CD14-positive monocyte (primary cell): ENCODE measurements around the gene PDGFD. TPM values are rescaled to one million over a fixed set of nuclear protein-coding genes. Genes with fewer than 3 reads are reported as not detected.

Source experiments
- DNase-seq, 3 donors: peaks; one replicate each; pipeline ENCODE4 v3.0.0-alpha.2; 2011 to 2022
- H2AFZ ChIP-seq: 2 replicates; pipeline ENCODE4 v1.6.0; 2012; ENCODE audit warnings: mild to moderate bottlenecking, low read depth, low read length, inconsistent platforms; ENCODE audit not compliant: insufficient read depth, poor library complexity, severe bottlenecking
- H3K27ac ChIP-seq, 2 donors: 1 replicate in 1 of 2; 2 replicates in 1 of 2; pipeline ENCODE4 v1.5.1; 2012 to 2013; ENCODE audit warnings: low read length in 2 of 2, control low read depth in 1 of 2, inconsistent platforms in 1 of 2, low read depth in 1 of 2, mild to moderate bottlenecking in 1 of 2
- H3K27me3 ChIP-seq, 2 donors: one replicate each; pipeline versions ENCODE4 v1.6.0 to v1.6.1; 2011 to 2013; ENCODE audit warnings: low read length in 2 of 2; ENCODE audit not compliant: control insufficient read depth in 2 of 2, insufficient read depth in 2 of 2
- H3K36me3 ChIP-seq, 2 donors: replicated peaks in 1 of 2; 1 replicate in 1 of 2; 2 replicates in 1 of 2; pipeline versions ENCODE4 v1.5.1 to v1.6.1; 2012 to 2013; ENCODE audit warnings: low read length in 2 of 2, control low read depth in 1 of 2, inconsistent platforms in 1 of 2, mild to moderate bottlenecking in 1 of 2; ENCODE audit not compliant: insufficient read depth in 2 of 2, control insufficient read depth in 1 of 2
- H3K4me1 ChIP-seq, 2 donors: 1 replicate in 1 of 2; 2 replicates in 1 of 2; pipeline versions ENCODE4 v1.5.1 to v1.6.1; 2012 to 2013; ENCODE audit warnings: low read length in 2 of 2, control low read depth in 1 of 2, inconsistent platforms in 1 of 2, mild to moderate bottlenecking in 1 of 2, moderate library complexity in 1 of 2; ENCODE audit not compliant: insufficient read depth in 2 of 2, control insufficient read depth in 1 of 2
- H3K4me2 ChIP-seq: replicated peaks from 2 replicates; pipeline ENCODE3; 2012; ENCODE audit warnings: low read length, moderate library complexity, mild to moderate bottlenecking; ENCODE audit not compliant: poor library complexity, severe bottlenecking; ENCODE audit errors: extremely low read depth
- H3K4me3 ChIP-seq, 3 experiments: fragments of 200-600 bp in 1 of 3; sonication (generic) in 1 of 3; replicated peaks in 1 of 3; 1 replicate in 2 of 3; 2 replicates in 1 of 3; pipeline ENCODE4 v1.5.1; 2011 to 2013; ENCODE audit warnings: low read length in 3 of 3, mild to moderate bottlenecking in 3 of 3, control low read depth in 2 of 3, low read depth in 2 of 3, inconsistent platforms in 1 of 3, moderate library complexity in 1 of 3
- H3K79me2 ChIP-seq: 2 replicates; pipeline ENCODE4 v1.6.0; 2012; ENCODE audit warnings: mild to moderate bottlenecking, control low read depth, inconsistent platforms, low read length, moderate library complexity; ENCODE audit not compliant: insufficient read depth
- H3K9ac ChIP-seq: 2 replicates; pipeline ENCODE4 v1.6.0; 2017; ENCODE audit warnings: low read length, mild to moderate bottlenecking; ENCODE audit not compliant: insufficient read depth, poor library complexity, severe bottlenecking
- H3K9me3 ChIP-seq, 2 donors: replicated peaks in 1 of 2; 1 replicate in 1 of 2; 2 replicates in 1 of 2; pipeline versions ENCODE4 v1.5.1 to v1.6.1; 2012 to 2013; ENCODE audit warnings: low read length in 2 of 2, control low read depth in 1 of 2; ENCODE audit not compliant: control insufficient read depth in 1 of 2, insufficient read depth in 1 of 2
- H4K20me1 ChIP-seq: 2 replicates; pipeline ENCODE4 v1.6.0; 2012; ENCODE audit warnings: mild to moderate bottlenecking, low read length, control low read depth, moderate library complexity; ENCODE audit not compliant: insufficient read depth
- H3K27ac Mint-ChIP-seq, 7 donors: one replicate each; pipeline ENCODE4 v1.8.0; 2020; ENCODE audit warnings: mild to moderate bottlenecking in 7 of 7, mixed read lengths in 7 of 7, moderate library complexity in 6 of 7, inconsistent platforms in 2 of 7
- H3K27me3 Mint-ChIP-seq, 3 donors: one replicate each; pipeline ENCODE4 v1.8.0; 2021 to 2022; ENCODE audit warnings: low read depth in 3 of 3, mild to moderate bottlenecking in 3 of 3, mixed read lengths in 3 of 3, moderate library complexity in 3 of 3, inconsistent platforms in 1 of 3
- H3K36me3 Mint-ChIP-seq, 2 donors: one replicate each; pipeline ENCODE4 v1.8.0; 2020; ENCODE audit warnings: mixed read lengths in 2 of 2, inconsistent platforms in 1 of 2, mild to moderate bottlenecking in 1 of 2
- H3K4me1 Mint-ChIP-seq: one replicate; pipeline ENCODE4 v1.8.0; 2020; ENCODE audit warnings: mild to moderate bottlenecking, mixed read lengths
- H3K4me3 Mint-ChIP-seq, 2 donors: one replicate each; pipeline ENCODE4 v1.8.0; 2020; ENCODE audit warnings: mild to moderate bottlenecking in 2 of 2, mixed read lengths in 2 of 2, moderate library complexity in 1 of 2
- H3K9me3 Mint-ChIP-seq, 7 donors: one replicate each; pipeline ENCODE4 v1.8.0; 2020 to 2022; ENCODE audit warnings: mixed read lengths in 7 of 7, mild to moderate bottlenecking in 6 of 7, moderate library complexity in 6 of 7, inconsistent platforms in 2 of 7
- WGBS: methylation state at CpG from one replicate; pipeline ENCODE4 v1.1.5; 2013; ENCODE audit warnings: missing lambda C conversion rate; ENCODE audit not compliant: insufficient coverage; 5-methylcytosine and 5-hydroxymethylcytosine counted together
- intact Hi-C, 2 donors: fragments of 100-400 bp; cut with micrococcal nuclease; formaldehyde crosslinking; loops; one replicate each; pipeline versions ENCODE4 v1.15.0 to v1.15.1; 2023
- polyA plus RNA-seq, 3 donors: library from polyadenylated mRNA; depleted of rRNA in 1 of 3; unstranded in 2 of 3; stranded (reverse) in 1 of 3; fragments of 300-500 nt in 2 of 3; fragments of >200 nt in 1 of 3; fragmentation: Illumina TruSeq in 2 of 3; gene quantifications; 1 replicate in 2 of 3; 2 replicates in 1 of 3; pipeline ENCODE4 v1.2.3, GENCODE V29; 2012 to 2021
- TF ChIP-seq, protein P1 (sequence below): fragments of 200-600 bp; IDR thresholded peaks from one replicate; pipeline ENCODE4 v1.8.0; 2022; ENCODE audit warnings: antibody characterized with exemption, mild to moderate bottlenecking

The PDGFD gene
- polyA plus RNA-seq, 3 donors = 0.05 to 0.15 TPM; not detected in 1

DNA sequence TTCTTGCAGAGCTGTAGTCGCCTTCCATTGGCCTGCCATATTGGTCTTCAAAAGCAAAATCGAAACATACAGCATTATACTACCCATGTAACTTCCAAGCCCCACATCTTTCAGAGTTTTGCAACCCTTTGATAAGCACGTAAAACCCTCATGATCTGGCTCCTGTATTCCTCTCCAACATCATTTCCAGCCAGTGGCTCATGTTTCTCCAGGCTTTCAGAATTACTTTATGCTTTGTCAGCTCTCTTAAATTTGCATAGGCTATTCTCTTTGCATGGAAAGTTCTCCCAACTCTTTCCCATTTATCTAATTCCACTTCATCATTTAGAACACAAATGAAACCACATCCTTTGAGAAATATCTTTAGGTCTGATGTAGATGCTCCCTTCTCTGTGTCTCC, 195.3 kb downstream of the PDGFD start:
- Mint-ChIP-seq H3K4me1 (no peaks in the 10 kb centered on the region), H3K27ac (no peak overlapping the region), H3K27me3 (peaks cover 0 to 2% (median 0%) of the 10 kb centered on the region in 3 donors), H3K9me3 (peaks cover 0 to 2% (median 0%) of the 10 kb centered on the region in 7 donors), H3K36me3 (no peaks in the 10 kb centered on the region), H3K4me3 (no peak overlapping the region)
- no peak overlapping the region for H3K4me2 ChIP-seq
- H3K79me2 ChIP-seq = no peaks in the 10 kb centered on the region
- H3K4me3 ChIP-seq = no peak overlapping the region
- no peaks in the 10 kb centered on the region for H3K9me3 ChIP-seq
- intact Hi-C loops = no loop called here
- WGBS = 96% methylated on average over 3 of the region's 3 CpGs
- no peaks in the 10 kb centered on the region for H3K4me1 ChIP-seq
- no peak for DNase-seq
- H3K27ac ChIP-seq = no peak overlapping the region
- no peaks in the 10 kb centered on the region for H3K36me3 ChIP-seq
- no peaks in the 10 kb centered on the region for H3K27me3 ChIP-seq
- no peak overlapping the region for H2AFZ ChIP-seq
- no peaks in the 10 kb centered on the region for H4K20me1 ChIP-seq
- TF ChIP-seq, protein P1, sequence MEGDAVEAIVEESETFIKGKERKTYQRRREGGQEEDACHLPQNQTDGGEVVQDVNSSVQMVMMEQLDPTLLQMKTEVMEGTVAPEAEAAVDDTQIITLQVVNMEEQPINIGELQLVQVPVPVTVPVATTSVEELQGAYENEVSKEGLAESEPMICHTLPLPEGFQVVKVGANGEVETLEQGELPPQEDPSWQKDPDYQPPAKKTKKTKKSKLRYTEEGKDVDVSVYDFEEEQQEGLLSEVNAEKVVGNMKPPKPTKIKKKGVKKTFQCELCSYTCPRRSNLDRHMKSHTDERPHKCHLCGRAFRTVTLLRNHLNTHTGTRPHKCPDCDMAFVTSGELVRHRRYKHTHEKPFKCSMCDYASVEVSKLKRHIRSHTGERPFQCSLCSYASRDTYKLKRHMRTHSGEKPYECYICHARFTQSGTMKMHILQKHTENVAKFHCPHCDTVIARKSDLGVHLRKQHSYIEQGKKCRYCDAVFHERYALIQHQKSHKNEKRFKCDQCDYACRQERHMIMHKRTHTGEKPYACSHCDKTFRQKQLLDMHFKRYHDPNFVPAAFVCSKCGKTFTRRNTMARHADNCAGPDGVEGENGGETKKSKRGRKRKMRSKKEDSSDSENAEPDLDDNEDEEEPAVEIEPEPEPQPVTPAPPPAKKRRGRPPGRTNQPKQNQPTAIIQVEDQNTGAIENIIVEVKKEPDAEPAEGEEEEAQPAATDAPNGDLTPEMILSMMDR = no peak
- no peak overlapping the region for H3K9ac ChIP-seq

DNA sequence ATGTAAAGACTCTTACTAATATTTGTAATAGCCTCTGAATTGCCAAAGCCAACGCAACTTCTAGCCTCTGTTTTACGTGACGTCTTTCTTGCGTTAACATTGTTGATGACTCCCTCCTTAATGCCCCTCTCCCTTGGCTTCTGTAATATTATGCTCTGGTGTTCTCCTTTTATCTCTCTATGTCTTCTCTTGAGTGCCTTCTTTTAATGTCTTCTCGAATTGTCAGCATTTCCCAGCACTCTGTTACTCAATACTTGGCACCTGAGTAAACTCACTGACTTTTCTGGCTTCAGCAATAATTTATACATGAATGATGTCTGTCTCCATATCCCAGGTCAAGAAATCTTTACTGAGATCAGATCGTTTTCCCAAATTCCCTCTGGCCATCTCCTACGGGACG, 196.0 kb downstream of the PDGFD start:
- WGBS = 100% methylated on average over 3 of the region's 8 CpGs
- intact Hi-C loops = no loop called here
- H3K4me2 ChIP-seq = no peak overlapping the region
- Mint-ChIP-seq H3K27ac (no peak overlapping the region), H3K36me3 (no peaks in the 10 kb centered on the region), H3K9me3 (peaks cover 0 to 2% (median 0%) of the 10 kb centered on the region in 7 donors), H3K4me3 (no peak overlapping the region), H3K4me1 (no peaks in the 10 kb centered on the region), H3K27me3 (peaks cover 0 to 2% (median 0%) of the 10 kb centered on the region in 3 donors)
- no peak overlapping the region for H3K4me3 ChIP-seq
- H3K27me3 ChIP-seq = no peaks in the 10 kb centered on the region
- no peaks in the 10 kb centered on the region for H3K36me3 ChIP-seq
- no peaks in the 10 kb centered on the region for H3K4me1 ChIP-seq
- no peaks in the 10 kb centered on the region for H3K9me3 ChIP-seq
- H2AFZ ChIP-seq = no peak overlapping the region
- no peaks in the 10 kb centered on the region for H3K79me2 ChIP-seq
- no peak overlapping the region for H3K27ac ChIP-seq
- no peak for DNase-seq
- no peaks in the 10 kb centered on the region for H4K20me1 ChIP-seq
- TF ChIP-seq, protein P1 = no peak
- no peak overlapping the region for H3K9ac ChIP-seq
